ELF-1 (cell line): Measurements from ENCODE around the gene MRAP.

Experiments
- DNase-seq: peaks from one replicate; pipeline ENCODE4 v3.0.0-alpha.2; 2016; ENCODE audit warnings: low read depth, low spot score

Gene MRAP

DNA sequence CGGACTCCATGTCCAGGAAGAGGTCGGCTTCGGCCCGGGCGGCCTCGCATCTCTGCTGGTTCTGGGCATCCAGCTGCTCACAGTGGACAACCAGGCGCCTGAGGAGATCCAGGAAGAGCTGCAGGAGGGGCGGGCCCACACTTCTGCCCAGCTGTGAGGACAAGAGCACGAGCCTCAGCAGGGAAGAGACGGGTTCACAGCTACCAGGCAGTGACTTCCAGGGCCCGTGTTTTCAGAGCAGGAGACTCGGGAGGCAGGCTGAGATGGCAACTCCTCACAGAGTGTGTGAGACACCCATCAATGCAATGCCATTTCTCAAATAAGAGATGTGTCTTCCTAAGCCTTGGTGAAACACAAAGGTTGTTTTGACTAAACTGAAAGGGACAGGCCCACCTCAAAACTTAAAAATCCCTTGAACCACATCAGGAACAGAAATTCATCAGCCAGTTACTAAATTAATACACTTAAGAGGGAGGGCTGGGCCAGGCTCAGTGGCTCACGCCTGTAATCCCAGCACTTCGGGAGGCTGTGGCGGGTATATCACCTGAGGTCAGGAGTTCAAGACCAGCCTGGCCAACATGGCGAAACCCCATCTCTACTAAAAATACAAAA lies 50.8 kb downstream of the MRAP start:
- no peak for DNase-seq

DNA sequence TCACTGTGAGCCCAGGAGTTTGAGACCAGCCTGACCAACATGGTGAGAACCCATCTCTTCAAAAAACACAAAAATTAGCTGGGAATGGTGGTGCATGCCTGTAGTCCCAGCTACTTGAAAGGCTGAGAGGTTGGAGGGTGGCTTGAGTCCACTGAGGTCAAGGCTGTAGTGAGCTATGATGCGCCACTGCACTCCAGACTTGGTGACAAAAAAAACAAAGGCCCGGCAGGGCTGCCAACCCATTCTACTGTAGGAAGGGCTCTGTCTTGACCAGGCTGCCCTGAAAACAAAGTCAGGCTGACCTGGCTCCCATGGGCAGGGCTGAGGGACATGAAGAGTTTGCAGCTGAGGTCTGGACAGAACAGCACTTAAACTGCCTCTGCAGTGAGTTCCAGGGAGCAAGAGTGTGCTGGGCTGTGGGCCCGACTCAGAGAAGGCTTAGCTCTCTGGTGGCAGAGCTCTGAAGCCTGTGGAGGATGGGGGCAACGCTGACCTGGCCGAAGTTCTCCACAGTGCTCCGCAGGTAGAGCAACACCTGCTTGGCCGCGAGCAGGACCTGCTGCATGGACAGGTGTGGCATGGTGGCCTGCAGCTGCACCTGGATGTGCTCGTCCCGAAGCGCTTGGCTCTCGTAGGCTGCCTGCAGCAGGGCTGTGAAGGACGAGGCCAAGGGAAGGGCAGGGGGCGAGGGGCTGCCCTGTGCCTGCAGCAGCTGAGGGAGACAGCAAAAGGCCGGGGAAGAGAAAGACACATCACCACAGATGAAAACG lies 51.7 kb downstream of the MRAP start:
- no peak for DNase-seq

DNA sequence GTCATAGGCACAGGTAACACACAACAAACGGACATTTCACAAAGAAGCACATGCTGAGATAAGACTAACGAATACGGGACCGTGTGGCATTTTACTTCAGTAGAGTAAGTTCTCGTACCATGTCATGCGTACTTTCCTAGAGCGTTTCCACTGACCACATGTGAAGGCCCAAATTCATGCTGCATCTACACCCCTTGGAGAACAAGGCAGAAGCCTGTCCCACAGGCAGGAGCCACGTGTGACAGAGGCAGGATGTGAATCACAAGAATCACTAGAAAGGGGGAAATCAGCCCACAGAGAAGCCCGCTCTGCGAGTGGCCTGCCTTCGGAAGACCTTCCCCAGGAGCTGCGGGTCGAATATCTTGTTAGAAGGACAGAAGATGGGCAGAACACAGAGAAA lies 52.3 kb downstream of the MRAP start:
- no peak for DNase-seq

DNA sequence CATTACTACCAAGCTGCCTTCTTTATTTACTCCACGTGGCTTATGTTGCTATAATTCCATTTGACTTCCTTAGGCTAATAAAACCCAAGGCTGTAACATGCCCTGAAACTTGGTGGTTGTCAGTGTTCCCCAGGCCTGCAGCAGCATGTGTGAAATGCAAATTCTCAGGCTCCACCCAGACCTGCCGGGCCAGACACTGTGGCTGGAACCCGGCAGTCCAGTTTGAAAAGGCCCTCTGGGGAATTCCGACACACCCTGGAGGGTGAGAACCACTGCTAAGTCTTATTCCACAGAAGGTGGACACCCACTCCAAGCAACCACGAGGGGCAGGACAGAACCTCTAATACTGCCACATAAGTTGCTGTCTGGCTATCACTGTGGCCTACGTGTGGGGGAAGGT lies 52.8 kb downstream of the MRAP start:
- peak; percentile 60 for DNase-seq

DNA sequence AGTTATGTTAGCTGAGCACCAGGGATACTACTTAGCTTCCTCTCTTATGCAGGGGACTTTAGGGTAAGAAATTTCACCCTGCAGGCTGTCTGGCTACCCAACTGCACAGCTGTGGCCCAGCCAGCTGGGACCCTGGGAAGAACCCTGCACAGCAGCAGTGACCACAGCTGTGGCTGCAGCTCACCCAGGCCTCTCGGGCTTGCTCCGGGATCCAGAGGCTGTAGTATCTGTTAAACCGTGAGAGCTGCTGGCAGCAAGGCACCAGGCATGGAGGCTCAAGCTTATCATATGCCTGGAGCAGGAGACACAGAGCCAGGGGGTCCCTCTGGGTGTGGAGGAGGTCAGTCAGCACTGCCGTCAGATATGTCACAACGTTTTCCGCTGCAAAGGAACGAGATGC lies 53.9 kb downstream of the MRAP start:
- DNase-seq = no peak

DNA sequence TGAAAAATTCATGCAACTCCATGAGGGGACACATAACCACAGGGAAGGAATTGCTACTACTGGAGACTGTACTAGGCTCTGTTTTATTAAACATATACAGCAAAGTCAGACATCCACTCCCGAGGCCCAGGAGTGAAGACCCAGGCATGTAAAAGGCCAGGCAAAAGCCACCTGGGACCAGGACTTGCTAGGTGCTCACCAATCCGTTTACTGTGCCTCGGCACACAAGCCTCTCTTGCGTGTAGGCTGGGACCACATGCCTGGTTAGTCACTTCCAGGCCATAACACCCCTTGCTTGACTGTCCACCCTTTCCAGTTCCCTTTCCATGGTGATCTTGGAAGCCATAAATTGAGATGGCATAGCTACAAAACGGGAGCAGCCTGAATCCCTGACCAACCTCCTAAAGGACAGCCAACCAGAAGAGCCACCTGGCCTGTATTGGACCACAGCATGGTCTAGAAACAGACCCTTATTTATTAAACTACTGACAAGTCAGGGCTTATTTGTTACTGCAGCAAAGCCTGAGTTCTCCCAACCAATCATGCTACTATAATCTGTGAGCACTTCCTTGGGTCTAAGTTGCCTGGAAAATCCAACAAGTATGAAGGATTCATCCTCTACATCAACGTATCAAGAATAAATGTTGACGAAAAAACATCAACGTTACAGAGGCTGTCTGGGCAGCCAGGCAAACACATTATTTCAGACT lies 54.5 kb downstream of the MRAP start:
- no peak for DNase-seq

DNA sequence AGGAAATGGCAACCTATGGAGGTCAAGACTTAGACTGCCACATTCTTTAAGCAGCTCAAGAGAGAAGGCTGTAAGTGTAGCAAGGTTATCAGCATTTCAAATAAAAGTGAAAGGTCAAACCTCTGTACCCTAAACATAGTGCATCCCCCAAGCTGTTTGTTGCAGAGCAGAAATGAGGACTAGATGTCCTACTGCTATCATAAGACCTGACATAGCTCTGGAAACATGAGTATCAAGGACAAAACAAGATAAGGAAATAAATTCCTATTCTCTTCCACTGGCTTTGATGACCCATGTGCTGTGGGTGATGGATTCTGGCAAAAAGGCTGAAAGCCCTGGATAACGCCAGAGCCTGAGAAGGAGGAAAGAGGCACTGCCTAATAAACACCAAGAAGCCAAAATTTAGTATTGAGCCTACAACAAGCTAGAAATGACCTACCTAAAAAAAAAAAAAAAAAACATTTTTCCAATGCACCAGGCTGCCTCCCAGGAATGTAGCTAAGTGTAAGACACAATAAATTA lies 58.3 kb downstream of the MRAP start:
- no peak for DNase-seq

DNA sequence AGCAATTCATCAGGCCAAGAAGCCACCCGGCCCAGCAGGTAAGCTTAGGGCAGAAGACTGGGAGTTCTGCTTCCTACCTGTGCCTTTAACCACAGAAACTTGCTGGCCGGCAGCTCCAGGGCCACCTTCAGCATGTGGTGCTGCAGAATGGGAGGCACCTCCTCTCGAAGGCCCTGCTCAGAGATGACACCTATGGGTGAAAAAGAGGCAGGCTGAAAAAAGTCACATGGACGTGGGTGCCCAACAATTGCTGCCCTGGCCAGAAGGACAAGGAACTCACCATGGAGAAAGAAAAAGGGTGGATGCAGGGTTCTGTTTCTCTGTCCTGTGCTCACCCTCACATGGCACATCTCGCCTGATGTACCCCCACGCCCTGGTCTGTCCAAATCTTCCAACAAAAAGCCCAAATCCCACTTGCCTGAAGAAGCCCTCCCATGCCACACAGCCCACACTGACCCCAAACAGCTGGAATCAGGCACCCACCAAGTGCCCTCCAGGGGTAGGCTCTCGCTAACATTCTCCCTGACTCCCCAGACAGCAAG lies 61.1 kb downstream of the MRAP start:
- DNase-seq = no peak

DNA sequence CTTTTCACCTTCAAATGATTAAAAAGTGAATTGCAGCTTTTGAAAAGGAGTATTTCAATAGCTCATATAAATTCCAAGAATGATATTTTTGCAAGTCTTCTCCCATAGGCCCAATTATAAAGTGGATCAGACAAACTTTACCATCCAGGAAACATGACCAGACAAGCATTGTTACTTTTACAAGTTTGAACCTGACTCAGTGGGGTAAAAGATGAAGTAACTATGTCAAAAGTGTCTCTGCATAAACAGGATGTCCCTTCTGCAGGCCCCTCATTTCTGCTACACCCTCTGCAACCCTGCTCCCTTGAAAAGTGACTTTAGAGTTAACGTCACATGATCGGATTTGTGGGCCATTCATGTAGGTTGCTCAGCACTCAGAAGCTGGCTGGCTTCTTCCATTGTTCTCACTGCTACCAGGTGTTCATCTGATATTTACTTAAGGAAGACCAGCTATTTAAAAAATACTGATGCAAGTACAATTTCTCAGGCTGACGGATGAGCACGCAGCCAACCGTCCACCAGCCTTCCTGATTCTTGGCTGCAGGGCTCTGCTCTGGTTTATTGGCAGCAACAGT lies 61.8 kb downstream of the MRAP start:
- DNase-seq = no peak
